Activated CD4-positive, alpha-beta T cell treated with anti-CD3 and anti-CD28 coated beads for 36 hours (primary cell): Measurements from ENCODE around the gene ANK2. TPM values are rescaled to one million over a fixed set of nuclear protein-coding genes. Genes with fewer than 3 reads are reported as not detected.

Experiments used
- ATAC-seq: fragments of 200-7000 bp; cut with Tn5 transposase; one replicate; pipeline ENCODE4 v1.10.0; 2021; ENCODE audit warnings: mild to moderate bottlenecking, moderate library complexity
- CTCF ChIA-PET: fragments of 350-600 bp; sonication (Branson Sonifier 250); formaldehyde crosslinking; loops from one replicate; lab custom pipeline; 2021; ENCODE audit warnings: antibody characterized with exemption; lab: Charles Lee
- POLR2A ChIA-PET: fragments of 350-600 bp; sonication (Branson Sonifier 250); formaldehyde crosslinking; loops from one replicate; lab custom pipeline; 2021; ENCODE audit warnings: antibody characterized with exemption, inconsistent platforms; lab: Charles Lee
- DNase-seq: peaks from one replicate; pipeline ENCODE4 v3.0.0-alpha.2; 2020
- H3K27ac Mint-ChIP-seq: one replicate; pipeline ENCODE4 v1.8.0; 2021; ENCODE audit warnings: mixed read lengths
- H3K27me3 Mint-ChIP-seq: one replicate; pipeline ENCODE4 v1.8.0; 2021; ENCODE audit warnings: mixed read lengths
- H3K36me3 Mint-ChIP-seq: one replicate; pipeline ENCODE4 v1.8.0; 2021; ENCODE audit warnings: low read depth, mixed read lengths
- H3K4me1 Mint-ChIP-seq: one replicate; pipeline ENCODE4 v1.8.0; 2021; ENCODE audit warnings: mixed read lengths
- H3K4me3 Mint-ChIP-seq: one replicate; pipeline ENCODE4 v1.8.0; 2021; ENCODE audit warnings: mild to moderate bottlenecking, moderate library complexity, mixed read lengths
- H3K9me3 Mint-ChIP-seq: one replicate; pipeline ENCODE4 v1.8.0; 2021; ENCODE audit warnings: low read depth, mixed read lengths
- intact Hi-C, 2 experiments: fragments of 100-400 bp; cut with DNase I in 1 of 2; cut with micrococcal nuclease in 1 of 2; formaldehyde crosslinking; loops; one replicate each; pipeline versions ENCODE4 v1.14.2 to v1.15.1; 2022 to 2024; cut with DNase I, micrococcal nuclease
- total RNA-seq, 2 experiments: library from RNA; stranded (reverse); gene quantifications; one replicate each; pipeline ENCODE4 v1.2.3, GENCODE V29; 2021

ANK2 gene
- total RNA-seq, 2 experiments from 2014 or later = 2.1 to 3.3 TPM

GRCh38 chr4:113020966-113021365 is 28.5 kb upstream of the ANK2 start:
- H3K36me3 Mint-ChIP-seq = no peaks in the 10 kb centered on the region
- POLR2A ChIA-PET = no interaction called here
- no peaks in the 10 kb centered on the region for H3K4me1 Mint-ChIP-seq
- H3K4me3 Mint-ChIP-seq = no peak overlapping the region
- no peak for DNase-seq
- no peak overlapping the region for H3K27ac Mint-ChIP-seq
- H3K9me3 Mint-ChIP-seq = no peaks in the 10 kb centered on the region
- intact Hi-C loops = no loop called here
- CTCF ChIA-PET = interaction anchor here (0.7 kb wide), 1 partner anchor 60 kb away, joined by 4 read pairs; no protein-coding TSS in a partner anchor
- peaks cover 1% of the 10 kb centered on the region for H3K27me3 Mint-ChIP-seq
- ATAC-seq = no peak

- Mint-ChIP-seq H3K27me3 (peaks cover 5% of the 10 kb centered on the region), H3K4me1 (no peaks in the 10 kb centered on the region), H3K9me3 (no peaks in the 10 kb centered on the region), H3K4me3 (no peak overlapping the region), H3K27ac (no peak overlapping the region), H3K36me3 (no peaks in the 10 kb centered on the region)
- CTCF ChIA-PET = no interaction called here
- ATAC-seq (no peak), DNase-seq (no peak)
- POLR2A ChIA-PET = no interaction called here
- intact Hi-C loops = no loop called here
Measured at GRCh38 chr4:113024388-113024787, 25.1 kb upstream of the ANK2 start.

GRCh38 chr4:113025416-113025815 is 24.0 kb upstream of the ANK2 start:
- H3K4me3 Mint-ChIP-seq = no peak overlapping the region
- H3K27me3 Mint-ChIP-seq = peaks cover 7% of the 10 kb centered on the region
- H3K4me1 Mint-ChIP-seq = no peaks in the 10 kb centered on the region
- no peak overlapping the region for H3K27ac Mint-ChIP-seq
- ChIA-PET CTCF (no interaction called here), POLR2A (no interaction called here)
- DNase-seq = no peak
- H3K36me3 Mint-ChIP-seq = no peaks in the 10 kb centered on the region
- no peak for ATAC-seq
- no peaks in the 10 kb centered on the region for H3K9me3 Mint-ChIP-seq
- intact Hi-C loops = no loop called here

GRCh38 chr4:113026556-113026955 is 22.9 kb upstream of the ANK2 start:
- no peak overlapping the region for H3K4me3 Mint-ChIP-seq
- intact Hi-C loops = no loop called here
- DNase-seq (no peak), ATAC-seq (no peak)
- no peak overlapping the region for H3K27ac Mint-ChIP-seq
- H3K27me3 Mint-ChIP-seq = peaks cover 6% of the 10 kb centered on the region
- ChIA-PET POLR2A (no interaction called here), CTCF (no interaction called here)
- H3K9me3 Mint-ChIP-seq = no peaks in the 10 kb centered on the region
- no peaks in the 10 kb centered on the region for H3K36me3 Mint-ChIP-seq
- no peaks in the 10 kb centered on the region for H3K4me1 Mint-ChIP-seq

- Mint-ChIP-seq H3K9me3 (no peaks in the 10 kb centered on the region), H3K36me3 (no peaks in the 10 kb centered on the region), H3K27me3 (peaks cover 8% of the 10 kb centered on the region), H3K4me1 (no peaks in the 10 kb centered on the region), H3K4me3 (no peak overlapping the region), H3K27ac (no peak overlapping the region)
- intact Hi-C loops = no loop called here
- CTCF ChIA-PET = no interaction called here
- ATAC-seq (no peak), DNase-seq (no peak)
- POLR2A ChIA-PET = no interaction called here
Measured at GRCh38 chr4:113028074-113028473, 21.4 kb upstream of the ANK2 start.

- Mint-ChIP-seq H3K27ac (no peak overlapping the region), H3K4me1 (no peaks in the 10 kb centered on the region), H3K36me3 (no peaks in the 10 kb centered on the region), H3K4me3 (no peak overlapping the region), H3K27me3 (peaks cover 15% of the 10 kb centered on the region), H3K9me3 (no peaks in the 10 kb centered on the region)
- no peak for DNase-seq
- no peak for ATAC-seq
- CTCF ChIA-PET = no interaction called here
- POLR2A ChIA-PET = no interaction called here
- intact Hi-C loops = no loop called here
Measured at GRCh38 chr4:113031212-113031611, 18.2 kb upstream of the ANK2 start.

GRCh38 chr4:113040793-113041192 is 8.7 kb upstream of the ANK2 start:
- DNase-seq (no peak), ATAC-seq (no peak)
- Mint-ChIP-seq H3K9me3 (no peaks in the 10 kb centered on the region), H3K27ac (no peak overlapping the region), H3K4me1 (no peaks in the 10 kb centered on the region), H3K4me3 (no peak overlapping the region), H3K36me3 (no peaks in the 10 kb centered on the region), H3K27me3 (peaks cover under 1% of the 10 kb centered on the region)
- ChIA-PET POLR2A (no interaction called here), CTCF (interaction anchor here (1.4 kb wide), 1 partner anchor 10 kb away, joined by 4 read pairs; no protein-coding TSS in a partner anchor)
- intact Hi-C loops = no loop called here

GRCh38 chr4:113042502-113042901 is 7.0 kb upstream of the ANK2 start:
- intact Hi-C loops = no loop called here
- DNase-seq (no peak), ATAC-seq (no peak)
- POLR2A ChIA-PET = no interaction called here
- Mint-ChIP-seq H3K9me3 (no peaks in the 10 kb centered on the region), H3K36me3 (no peaks in the 10 kb centered on the region), H3K27me3 (peaks cover 2% of the 10 kb centered on the region), H3K27ac (no peak overlapping the region), H3K4me3 (no peak overlapping the region), H3K4me1 (no peaks in the 10 kb centered on the region)
- CTCF ChIA-PET = no interaction called here

GRCh38 chr4:113043591-113043990 is 5.9 kb upstream of the ANK2 start:
- Mint-ChIP-seq H3K27me3 (peaks cover 4% of the 10 kb centered on the region), H3K27ac (no peak overlapping the region), H3K4me1 (no peaks in the 10 kb centered on the region), H3K36me3 (no peaks in the 10 kb centered on the region), H3K9me3 (no peaks in the 10 kb centered on the region), H3K4me3 (no peak overlapping the region)
- ChIA-PET POLR2A (no interaction called here), CTCF (no interaction called here)
- no peak for ATAC-seq
- no peak for DNase-seq
- intact Hi-C loops = no loop called here

- no peak for DNase-seq
- no peaks in the 10 kb centered on the region for H3K36me3 Mint-ChIP-seq
- H3K27ac Mint-ChIP-seq = no peak overlapping the region
- no peak for ATAC-seq
- H3K4me3 Mint-ChIP-seq = no peak overlapping the region
- POLR2A ChIA-PET = no interaction called here
- CTCF ChIA-PET = no interaction called here
- H3K9me3 Mint-ChIP-seq = no peaks in the 10 kb centered on the region
- H3K4me1 Mint-ChIP-seq = no peaks in the 10 kb centered on the region
- peaks cover 11% of the 10 kb centered on the region for H3K27me3 Mint-ChIP-seq
- intact Hi-C loops = no loop called here
Measured at GRCh38 chr4:113050371-113050755, 910 bp downstream of the ANK2 start.

- ATAC-seq (no peak), DNase-seq (no peak)
- Mint-ChIP-seq H3K27me3 (peaks cover 10% of the 10 kb centered on the region), H3K27ac (no peak overlapping the region), H3K9me3 (no peaks in the 10 kb centered on the region), H3K4me3 (no peak overlapping the region), H3K4me1 (no peaks in the 10 kb centered on the region), H3K36me3 (no peaks in the 10 kb centered on the region)
- CTCF ChIA-PET = interaction anchor here (0.9 kb wide), 1 partner anchor 11 kb away, joined by 4 read pairs; no protein-coding TSS in a partner anchor
- intact Hi-C loops = no loop called here
- POLR2A ChIA-PET = no interaction called here
Measured at GRCh38 chr4:113050837-113051236, 1.4 kb downstream of the ANK2 start.

- intact Hi-C loops = no loop called here
- no peak for DNase-seq
- ChIA-PET POLR2A (no interaction called here), CTCF (interaction anchor here (0.9 kb wide), 1 partner anchor 11 kb away, joined by 4 read pairs; no protein-coding TSS in a partner anchor)
- H3K4me1 Mint-ChIP-seq = no peaks in the 10 kb centered on the region
- H3K36me3 Mint-ChIP-seq = no peaks in the 10 kb centered on the region
- no peak overlapping the region for H3K27ac Mint-ChIP-seq
- peaks cover 9% of the 10 kb centered on the region for H3K27me3 Mint-ChIP-seq
- ATAC-seq = no peak
- H3K4me3 Mint-ChIP-seq = no peak overlapping the region
- H3K9me3 Mint-ChIP-seq = no peaks in the 10 kb centered on the region
Measured at GRCh38 chr4:113051361-113051760, 1.9 kb downstream of the ANK2 start.
